ENCODE data around the gene GLI3.

The GLI3 gene

GRCh38 chr7:42082144-42082543, 154.9 kb downstream of the GLI3 start:
- no peak for DNase-seq (ENCODE audit: low read depth in 2 of 2)

- DNase-seq (ENCODE audit: low read depth in 2 of 2) = no peak
Observed at GRCh38 chr7:42081671-42082070, 155.3 kb downstream of the GLI3 start.

- DNase-seq (ENCODE audit: low read depth in 2 of 2) = no peak
Observed at GRCh38 chr7:42080841-42081586, 156.0 kb downstream of the GLI3 start.

GRCh38 chr7:42077271-42078135, 159.5 kb downstream of the GLI3 start:
- no peak for DNase-seq (ENCODE audit: low read depth in 2 of 2)

GRCh38 chr7:42076870-42077269, 160.1 kb downstream of the GLI3 start:
- DNase-seq (ENCODE audit: low read depth in 2 of 2) = no peak

- no peak for DNase-seq (ENCODE audit: low read depth in 2 of 2)
Observed at GRCh38 chr7:42075418-42075817, 161.6 kb downstream of the GLI3 start.

- no peak for DNase-seq (ENCODE audit: low read depth in 2 of 2)
Observed at GRCh38 chr7:42074076-42074475, 162.9 kb downstream of the GLI3 start.

- DNase-seq (ENCODE audit: low read depth in 2 of 2) = no peak
Observed at GRCh38 chr7:42071372-42072261, 165.4 kb downstream of the GLI3 start.

- DNase-seq (ENCODE audit: low read depth in 2 of 2) = no peak
Observed at GRCh38 chr7:42070068-42070467, 166.9 kb downstream of the GLI3 start.

GRCh38 chr7:42069590-42069989, 167.4 kb downstream of the GLI3 start:
- no peak for DNase-seq (ENCODE audit: low read depth in 2 of 2)

GRCh38 chr7:42068554-42069280, 168.3 kb downstream of the GLI3 start:
- DNase-seq (ENCODE audit: low read depth in 2 of 2) = no peak

- no peak for DNase-seq (ENCODE audit: low read depth in 2 of 2)
Observed at GRCh38 chr7:42065942-42066341, 171.1 kb downstream of the GLI3 start.

GRCh38 chr7:42065015-42065414, 172.0 kb downstream of the GLI3 start:
- DNase-seq (ENCODE audit: low read depth in 2 of 2) = no peak

GRCh38 chr7:42064534-42064933, 172.5 kb downstream of the GLI3 start:
- DNase-seq (ENCODE audit: low read depth in 2 of 2) = no peak

- no peak for DNase-seq (ENCODE audit: low read depth in 2 of 2)
Observed at GRCh38 chr7:42059275-42059674, 177.7 kb downstream of the GLI3 start.

GRCh38 chr7:42057331-42057730, 179.7 kb downstream of the GLI3 start:
- DNase-seq (ENCODE audit: low read depth in 2 of 2) = no peak

- no peak for DNase-seq (ENCODE audit: low read depth in 2 of 2)
Observed at GRCh38 chr7:42055171-42055570, 181.8 kb downstream of the GLI3 start.

GRCh38 chr7:42053834-42054233, 183.2 kb downstream of the GLI3 start:
- DNase-seq (ENCODE audit: low read depth in 2 of 2) = no peak

GRCh38 chr7:42049761-42050160, 187.2 kb downstream of the GLI3 start:
- no peak for DNase-seq (ENCODE audit: low read depth in 2 of 2)

- no peak for DNase-seq (ENCODE audit: low read depth in 2 of 2)
Observed at GRCh38 chr7:42046483-42046882, 190.5 kb downstream of the GLI3 start.

GRCh38 chr7:42045961-42046360, 191.0 kb downstream of the GLI3 start:
- no peak for DNase-seq (ENCODE audit: low read depth in 2 of 2)

Data from stimulated activated CD4-positive, alpha-beta T cell treated with anti-CD3 and anti-CD28 coated beads, Interleukin-15, amount 100 ng/mL, for 48 hours (primary cell).